T-helper 17 cell (primary cell): ENCODE results near the gene EHD3. TPM values are rescaled to one million over a fixed set of nuclear protein-coding genes. Genes with fewer than 3 reads are reported as not detected.
A peak's percentile ranks its signal among the peaks of the same experiment; 100 is the strongest.
"Not testable (repeated sequence)": the region's sequence is repeated elsewhere in the genome, so short reads cannot be mapped to it uniquely, and the experiment has no call there.

Experiments used
- ATAC-seq: fragments of 150-1000 bp; cut with Tn5 transposase; 2 replicates; pipeline ENCODE4 v1.10.0; 2021; ENCODE audit warnings: mild to moderate bottlenecking, moderate library complexity
- DNase-seq, 3 donors: peaks; one replicate each; pipeline versions ENCODE4 v3.0.0 to v3.0.0-alpha.2; 2020 to 2021
- H3K9me3 ChIP-seq: one replicate; pipeline ENCODE4 v1.7.0; 2013; ENCODE audit warnings: low read length, mild to moderate bottlenecking; ENCODE audit not compliant: control insufficient read depth, poor library complexity, severe bottlenecking
- H3K27ac Mint-ChIP-seq: one replicate; pipeline ENCODE4 v1.8.0; 2022; ENCODE audit warnings: mild to moderate bottlenecking, moderate library complexity, mixed read lengths
- H3K27me3 Mint-ChIP-seq: one replicate; pipeline ENCODE4 v1.8.0; 2022; ENCODE audit warnings: mixed read lengths
- H3K36me3 Mint-ChIP-seq: one replicate; pipeline ENCODE4 v1.8.0; 2022; ENCODE audit warnings: low read depth, mixed read lengths
- H3K4me1 Mint-ChIP-seq: one replicate; pipeline ENCODE4 v1.8.0; 2022; ENCODE audit warnings: mild to moderate bottlenecking, mixed read lengths
- H3K4me3 Mint-ChIP-seq: one replicate; pipeline ENCODE4 v1.8.0; 2022; ENCODE audit warnings: mild to moderate bottlenecking, moderate library complexity, mixed read lengths
- total RNA-seq, 4 donors: library from RNA in 2 of 4; stranded (reverse) in 2 of 4; gene quantifications; one replicate each; pipeline ENCODE4 v1.2.3 and lab custom pipeline; 2022 to 2026

The EHD3 gene
- total RNA-seq, 2 donors from 2014 or later: 3.9 to 23.5 TPM

DNA sequence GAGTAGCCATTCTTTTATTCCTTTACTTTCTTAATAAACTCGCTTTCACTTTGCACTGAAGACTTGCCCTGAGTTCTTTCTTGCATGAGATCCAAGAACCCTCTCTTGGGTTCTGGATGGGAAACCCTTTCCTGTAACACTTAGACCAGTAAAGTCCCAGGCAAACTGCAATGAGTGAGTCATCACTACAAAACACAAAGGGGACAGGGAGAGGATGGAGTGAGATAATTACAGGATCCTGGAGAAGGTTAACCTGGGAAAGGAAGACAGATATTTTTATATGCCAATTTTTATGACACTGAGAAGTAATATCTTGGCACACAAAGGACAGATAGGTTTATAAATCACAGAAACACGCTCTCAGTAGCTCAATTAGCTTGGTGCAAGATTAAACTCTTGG, 48.7 kb downstream of the EHD3 start:
- Mint-ChIP-seq H3K27me3 (peaks cover 11% of the 10 kb centered on the region), H3K36me3 (no peaks in the 10 kb centered on the region), H3K27ac (no peak overlapping the region), H3K4me3 (no peak overlapping the region), H3K4me1 (peaks cover 9% of the 10 kb centered on the region)
- ATAC-seq (no peak), DNase-seq (no peak)
- H3K9me3 ChIP-seq: no peaks in the 10 kb centered on the region

DNA sequence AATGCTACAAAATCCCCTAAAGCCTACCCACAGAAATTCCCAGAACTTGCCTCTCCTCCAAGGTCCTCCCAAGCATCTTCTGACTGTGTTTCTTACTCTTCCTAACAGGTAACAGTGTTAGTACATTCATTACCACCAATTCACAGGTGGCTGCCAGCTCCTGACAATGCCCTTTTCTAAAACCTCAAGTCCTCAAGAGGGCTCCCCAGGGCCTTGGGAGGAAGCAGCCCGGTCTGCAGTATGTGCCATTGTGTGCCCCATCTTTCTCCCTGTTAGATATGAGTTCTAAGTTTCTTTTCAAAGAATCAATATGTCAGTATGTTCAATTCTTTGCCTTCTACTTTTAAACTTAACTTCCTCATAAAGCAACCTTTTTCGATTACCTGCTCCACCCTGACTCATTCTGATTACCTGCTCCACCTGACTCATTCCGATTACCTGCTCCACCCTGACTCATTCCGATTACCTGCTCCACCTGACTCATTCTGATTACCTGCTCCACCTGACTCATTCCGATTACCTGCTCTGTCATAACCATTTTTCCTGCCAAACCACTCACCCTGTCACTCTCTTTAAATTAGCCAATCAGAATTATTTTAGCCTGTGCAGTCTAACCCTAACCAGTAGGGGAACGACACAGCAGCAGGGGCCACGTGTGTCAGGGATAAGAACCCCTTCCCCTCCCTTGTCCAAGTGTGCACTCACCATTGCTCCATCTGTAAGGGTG, 49.4 kb downstream of the EHD3 start:
- H3K4me3 Mint-ChIP-seq, H3K27ac Mint-ChIP-seq, DNase-seq, H3K4me1 Mint-ChIP-seq, ATAC-seq, H3K36me3 Mint-ChIP-seq, H3K9me3 ChIP-seq: not testable (repeated sequence)
- H3K27me3 Mint-ChIP-seq: peaks cover 11% of the 10 kb centered on the region

DNA sequence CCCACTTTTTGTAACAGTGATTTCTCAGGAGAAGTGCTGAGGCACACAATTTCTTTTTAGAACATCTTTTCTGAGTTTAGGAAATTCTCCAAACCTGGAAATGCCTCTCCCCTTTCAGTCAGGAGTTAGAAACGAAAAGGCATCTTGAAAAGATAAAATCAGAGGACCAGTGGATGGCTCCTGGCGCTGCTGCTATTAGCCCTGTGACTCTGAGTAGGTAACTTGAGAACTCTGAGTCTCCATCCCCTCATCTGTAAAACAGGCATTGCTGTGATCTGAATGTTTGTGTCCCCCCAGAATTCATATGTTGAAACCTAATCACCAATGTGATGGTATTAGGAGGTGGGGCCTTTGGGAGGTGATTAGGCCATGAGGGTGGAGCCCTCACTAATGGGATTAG, 50.2 kb downstream of the EHD3 start:
- Mint-ChIP-seq H3K27ac (no peak overlapping the region), H3K27me3 (peaks cover 7% of the 10 kb centered on the region), H3K4me1 (peaks cover 7% of the 10 kb centered on the region), H3K36me3 (no peaks in the 10 kb centered on the region), H3K4me3 (no peak overlapping the region)
- DNase-seq (no peak), ATAC-seq (no peak)
- H3K9me3 ChIP-seq: no peaks in the 10 kb centered on the region

DNA sequence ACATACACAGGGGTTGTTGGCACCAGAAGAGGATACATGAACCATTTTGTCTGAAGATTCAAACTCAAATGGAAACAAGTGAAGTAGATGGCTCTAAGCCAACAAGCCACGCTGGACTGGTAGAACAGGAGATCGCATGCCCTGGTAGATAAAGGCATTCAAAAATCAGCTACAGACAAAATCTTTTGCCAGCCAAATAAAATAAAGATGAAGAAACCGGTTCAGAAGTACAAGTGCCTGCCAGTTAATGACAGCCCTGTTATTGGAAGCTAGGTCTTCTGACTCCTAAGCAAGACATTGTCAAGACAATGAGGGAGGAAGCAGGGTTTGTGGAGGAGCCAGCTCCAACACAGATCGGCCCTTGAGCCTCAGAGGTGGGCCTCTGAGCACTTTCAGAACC, 52.3 kb downstream of the EHD3 start:
- peaks cover 5% of the 10 kb centered on the region for H3K27me3 Mint-ChIP-seq
- no peak overlapping the region for H3K27ac Mint-ChIP-seq
- H3K4me3 Mint-ChIP-seq: no peak overlapping the region
- ATAC-seq: no peak
- no peak for DNase-seq
- no peaks in the 10 kb centered on the region for H3K36me3 Mint-ChIP-seq
- H3K9me3 ChIP-seq: no peaks in the 10 kb centered on the region
- H3K4me1 Mint-ChIP-seq: peaks cover 7% of the 10 kb centered on the region

DNA sequence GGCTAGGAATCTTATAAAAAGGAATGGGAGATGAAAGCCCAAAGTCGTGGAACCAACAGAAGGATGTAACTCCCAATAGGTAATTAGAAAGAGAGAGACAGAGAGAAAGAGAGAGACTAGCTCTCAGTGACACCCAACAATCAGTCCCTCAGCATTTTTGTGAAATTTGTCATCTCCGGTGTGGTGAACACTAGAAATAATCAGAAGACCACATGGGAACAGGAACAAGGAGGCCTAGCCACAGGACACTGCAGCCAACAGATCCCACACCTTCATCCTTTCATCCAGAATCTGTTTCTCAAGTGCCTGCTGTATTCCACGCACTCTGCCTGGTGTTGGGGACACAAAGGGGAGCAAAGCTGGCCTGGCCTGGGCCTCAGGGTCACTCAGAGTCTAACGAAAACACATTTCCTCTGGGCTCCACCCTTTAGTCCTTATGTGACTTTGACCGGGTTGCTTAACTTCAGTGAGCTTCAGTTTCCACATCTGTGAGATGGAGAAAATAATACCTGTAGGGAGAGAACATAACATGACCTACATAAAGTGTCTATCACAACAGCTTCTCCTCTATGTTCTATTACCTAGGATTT, 53.1 kb downstream of the EHD3 start:
- H3K9me3 ChIP-seq: no peaks in the 10 kb centered on the region
- Mint-ChIP-seq H3K4me1 (peaks cover 7% of the 10 kb centered on the region), H3K27me3 (peaks cover 5% of the 10 kb centered on the region), H3K27ac (no peak overlapping the region), H3K4me3 (no peak overlapping the region), H3K36me3 (no peaks in the 10 kb centered on the region)
- ATAC-seq (no peak), DNase-seq (no peak)

DNA sequence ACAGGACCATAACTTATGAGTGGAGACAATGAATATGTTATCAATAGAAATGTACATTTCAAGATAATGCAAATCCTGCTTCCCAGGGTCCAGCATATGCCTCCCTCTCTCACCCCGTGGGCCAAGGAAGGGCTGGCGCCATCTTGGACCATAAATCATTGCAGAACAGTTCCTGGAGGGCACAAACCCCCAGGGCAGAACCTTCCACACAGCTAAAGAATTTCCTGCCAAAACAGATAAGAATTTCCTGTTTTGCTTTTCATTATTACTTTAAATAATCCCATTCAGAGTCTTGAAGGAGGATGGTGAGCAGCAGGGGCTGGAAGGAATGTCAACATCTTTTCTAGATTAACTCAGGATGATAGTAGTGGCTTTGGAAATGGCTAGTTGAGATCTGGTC, 53.7 kb downstream of the EHD3 start:
- peaks cover 7% of the 10 kb centered on the region for H3K4me1 Mint-ChIP-seq
- peaks cover 5% of the 10 kb centered on the region for H3K27me3 Mint-ChIP-seq
- H3K27ac Mint-ChIP-seq: no peak overlapping the region
- H3K9me3 ChIP-seq: no peaks in the 10 kb centered on the region
- no peaks in the 10 kb centered on the region for H3K36me3 Mint-ChIP-seq
- DNase-seq (no peak), ATAC-seq (no peak)
- H3K4me3 Mint-ChIP-seq: no peak overlapping the region

DNA sequence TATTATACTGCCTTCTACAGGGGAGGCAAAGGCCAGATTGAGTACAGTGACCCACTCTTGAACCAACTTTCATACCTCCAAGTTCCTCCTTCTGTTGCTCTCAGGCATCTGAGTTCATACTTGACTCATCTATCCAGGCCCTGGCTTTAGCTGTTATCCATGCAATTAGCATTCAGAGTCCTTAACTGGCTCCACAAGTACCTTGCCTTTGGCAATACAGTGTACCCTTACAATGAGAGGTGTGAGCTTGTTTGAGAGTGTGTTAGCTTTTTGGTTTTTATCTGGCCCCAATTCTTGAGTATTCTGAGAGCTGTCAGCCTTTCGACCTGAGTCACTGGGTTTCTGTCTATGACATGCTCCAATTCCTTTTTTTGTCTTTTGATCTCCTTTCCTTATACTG, 60.2 kb downstream of the EHD3 start:
- DNase-seq: no peak
- Mint-ChIP-seq H3K36me3 (no peaks in the 10 kb centered on the region), H3K4me1 (peaks cover 3% of the 10 kb centered on the region), H3K27ac (no peak overlapping the region), H3K27me3 (peaks cover 23% of the 10 kb centered on the region), H3K4me3 (no peak overlapping the region)
- H3K9me3 ChIP-seq: no peaks in the 10 kb centered on the region
- ATAC-seq: no peak

DNA sequence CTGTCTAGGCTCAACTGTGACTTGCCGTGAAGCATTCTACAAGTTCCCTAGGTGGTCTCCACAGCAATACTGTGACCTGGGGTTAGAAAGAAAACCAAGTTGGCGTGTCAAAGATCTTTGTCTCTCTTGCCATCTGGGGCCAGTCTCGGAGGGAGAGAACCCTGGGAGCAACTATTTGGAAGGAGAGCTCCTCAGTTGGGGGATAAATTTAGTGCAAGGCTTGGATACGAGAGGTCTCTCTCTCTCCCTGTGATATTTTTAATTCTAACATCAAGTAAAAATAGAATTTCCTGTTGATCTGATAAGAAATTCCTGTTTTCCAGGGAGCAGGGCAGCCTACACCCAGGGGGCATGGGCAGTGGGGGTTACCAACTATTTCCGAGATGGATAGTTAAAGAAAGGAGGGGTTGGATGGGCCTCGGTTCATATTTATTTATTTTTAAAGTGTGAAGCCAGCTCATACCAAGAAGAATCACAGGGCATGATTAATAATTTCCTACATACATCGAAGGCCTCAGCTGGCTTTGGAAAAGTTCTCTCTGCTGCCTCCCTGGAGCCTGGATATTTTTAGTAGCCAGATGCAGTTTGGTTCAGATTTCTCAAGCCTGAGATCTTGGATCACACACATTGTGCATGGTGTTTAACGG, 62.8 kb downstream of the EHD3 start:
- no peak for DNase-seq

DNA sequence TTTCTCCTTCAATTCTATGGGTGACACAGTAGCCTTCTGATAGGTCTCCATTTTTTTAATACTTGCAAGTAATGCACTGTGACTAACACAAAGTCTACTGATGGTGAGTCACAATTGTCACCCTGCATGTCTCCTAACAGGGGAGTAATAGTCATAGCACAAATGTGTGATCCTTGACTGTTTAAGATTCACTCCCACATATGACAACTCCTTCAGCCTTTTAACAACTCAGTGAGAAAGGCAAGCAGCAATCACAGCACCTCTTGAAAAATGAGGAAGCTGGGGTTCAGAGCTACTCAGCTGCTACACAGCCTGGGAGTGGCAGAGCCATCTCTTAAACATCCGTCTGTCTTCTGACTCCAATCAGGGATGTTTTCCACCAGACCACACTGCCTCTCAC, 63.8 kb downstream of the EHD3 start:
- Mint-ChIP-seq H3K4me1 (peaks cover 5% of the 10 kb centered on the region), H3K27ac (no peak overlapping the region), H3K27me3 (peaks cover 23% of the 10 kb centered on the region), H3K4me3 (no peak overlapping the region), H3K36me3 (no peaks in the 10 kb centered on the region)
- DNase-seq (no peak), ATAC-seq (peak; percentile 20)
- no peaks in the 10 kb centered on the region for H3K9me3 ChIP-seq

More for the DNA sequence above, 62.8 kb downstream of the EHD3 start:
- no peak overlapping the region for H3K4me3 Mint-ChIP-seq
- H3K4me1 Mint-ChIP-seq: peaks cover 5% of the 10 kb centered on the region
- no peaks in the 10 kb centered on the region for H3K9me3 ChIP-seq
- H3K27me3 Mint-ChIP-seq: peaks cover 23% of the 10 kb centered on the region
- ATAC-seq: no peak
- H3K36me3 Mint-ChIP-seq: no peaks in the 10 kb centered on the region
- no peak overlapping the region for H3K27ac Mint-ChIP-seq

DNA sequence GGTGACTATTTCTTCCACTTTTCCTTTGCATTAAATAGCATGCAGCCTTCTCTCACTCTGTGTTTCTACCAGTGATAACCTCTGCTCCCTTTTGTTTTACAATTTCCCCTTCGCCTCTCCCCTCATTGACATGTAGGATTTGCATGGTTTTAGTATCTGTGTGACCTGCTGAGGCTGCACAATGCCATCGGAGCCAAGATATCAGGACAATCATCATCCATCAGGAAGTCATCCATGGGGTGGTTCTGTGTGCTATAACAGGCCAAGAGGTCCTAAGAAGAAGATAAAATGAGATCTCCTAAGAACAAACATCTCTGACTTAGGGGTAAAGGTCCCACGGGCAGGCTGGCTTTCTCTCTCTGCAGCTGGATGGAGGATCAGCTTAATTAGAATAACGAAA, 65.6 kb downstream of the EHD3 start:
- no peak for ATAC-seq

DNA sequence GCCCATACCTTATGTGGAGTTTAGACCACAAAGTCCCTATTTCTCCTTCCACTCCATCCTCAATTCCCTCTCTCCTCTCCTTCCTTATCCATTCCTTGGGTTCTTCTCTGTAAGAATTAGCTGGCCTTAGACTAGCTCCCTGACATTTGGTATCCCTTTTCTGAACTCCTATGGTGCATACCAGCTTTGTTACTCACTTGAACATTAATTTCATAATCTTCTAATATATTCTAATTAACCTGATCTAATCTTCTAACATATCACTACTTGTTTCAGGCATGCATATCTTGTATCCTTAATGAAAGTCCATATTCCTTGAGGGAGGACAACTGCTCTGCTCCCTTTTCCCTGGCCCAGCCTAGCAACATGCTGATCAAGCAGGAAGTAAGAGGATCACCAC, 66.4 kb downstream of the EHD3 start:
- H3K27ac Mint-ChIP-seq: no peak overlapping the region
- DNase-seq (no peak), ATAC-seq (no peak)
- peaks cover 15% of the 10 kb centered on the region for H3K27me3 Mint-ChIP-seq
- no peaks in the 10 kb centered on the region for H3K9me3 ChIP-seq
- no peak overlapping the region for H3K4me3 Mint-ChIP-seq
- no peaks in the 10 kb centered on the region for H3K36me3 Mint-ChIP-seq
- H3K4me1 Mint-ChIP-seq: peaks cover 5% of the 10 kb centered on the region

More for the DNA sequence above, 65.6 kb downstream of the EHD3 start:
- no peak overlapping the region for H3K4me3 Mint-ChIP-seq
- H3K27me3 Mint-ChIP-seq: peaks cover 23% of the 10 kb centered on the region
- H3K9me3 ChIP-seq: no peaks in the 10 kb centered on the region
- peaks cover 5% of the 10 kb centered on the region for H3K4me1 Mint-ChIP-seq
- DNase-seq: no peak
- no peak overlapping the region for H3K27ac Mint-ChIP-seq
- H3K36me3 Mint-ChIP-seq: no peaks in the 10 kb centered on the region

DNA sequence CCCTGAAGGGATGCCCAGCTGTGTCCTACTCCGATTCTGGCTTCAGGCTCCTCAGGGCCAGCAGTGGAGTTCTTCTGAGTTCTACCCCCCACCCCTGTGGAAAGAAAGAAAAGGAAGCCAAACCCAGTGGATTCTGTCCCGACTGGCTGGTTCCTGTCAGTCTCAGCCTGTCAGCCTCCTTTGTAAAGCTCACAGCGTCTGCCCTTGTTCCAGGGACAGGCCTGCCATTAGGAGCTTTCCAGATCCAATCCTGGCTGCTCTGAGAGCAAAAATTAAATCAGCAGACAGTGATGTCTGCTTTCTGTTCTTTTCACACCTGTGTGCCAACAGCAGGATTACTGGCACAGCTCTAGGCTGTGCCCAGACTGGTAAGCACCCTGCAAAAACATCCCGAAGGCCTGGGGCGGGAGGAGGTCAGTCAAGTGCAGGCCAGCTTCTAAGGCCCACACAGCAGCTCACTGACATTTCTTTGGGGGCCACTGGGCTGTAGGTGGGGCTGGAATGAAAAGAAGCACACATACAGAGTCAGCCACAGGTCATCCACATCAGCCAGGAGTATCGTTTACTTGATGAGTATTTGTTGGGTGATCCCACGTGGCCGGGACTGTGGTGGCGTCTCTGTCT, 69.1 kb downstream of the EHD3 start:
- no peak for DNase-seq
- ATAC-seq: no peak
- no peaks in the 10 kb centered on the region for H3K9me3 ChIP-seq
- peaks cover 3% of the 10 kb centered on the region for H3K4me1 Mint-ChIP-seq
- H3K4me3 Mint-ChIP-seq: no peak overlapping the region
- H3K27me3 Mint-ChIP-seq: no peaks in the 10 kb centered on the region
- no peak overlapping the region for H3K27ac Mint-ChIP-seq
- H3K36me3 Mint-ChIP-seq: no peaks in the 10 kb centered on the region

DNA sequence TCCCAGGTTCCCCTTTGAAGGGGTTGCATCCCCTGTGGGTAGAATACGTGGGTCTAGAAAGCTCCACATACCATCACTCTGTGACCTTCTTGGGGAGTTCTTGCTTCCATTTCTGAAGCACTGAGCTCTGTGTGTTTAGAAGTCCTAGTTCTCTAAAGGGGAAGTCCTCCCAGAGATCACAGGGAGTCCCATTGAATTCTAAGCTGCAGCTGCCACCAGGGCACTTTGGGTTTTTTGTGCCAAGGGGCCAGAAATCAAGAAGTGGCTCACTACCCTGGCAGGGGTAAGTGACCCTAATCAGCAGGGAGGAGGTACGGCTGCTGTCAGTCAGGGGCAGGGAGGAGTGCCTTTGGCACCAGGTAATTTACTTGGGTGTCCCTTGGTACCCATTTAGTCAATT, 70.9 kb downstream of the EHD3 start:
- no peak for ATAC-seq

More for the DNA sequence above, 70.9 kb downstream of the EHD3 start:
- no peak overlapping the region for H3K27ac Mint-ChIP-seq
- H3K9me3 ChIP-seq: no peaks in the 10 kb centered on the region
- no peaks in the 10 kb centered on the region for H3K27me3 Mint-ChIP-seq
- no peak for DNase-seq
- no peaks in the 10 kb centered on the region for H3K36me3 Mint-ChIP-seq
- H3K4me1 Mint-ChIP-seq: no peaks in the 10 kb centered on the region
- no peak overlapping the region for H3K4me3 Mint-ChIP-seq
